Mucosa of descending colon (tissue), 3 donors: ENCODE data around the gene PA2G4. TPM values are rescaled to one million over a fixed set of nuclear protein-coding genes. Genes with fewer than 3 reads are reported as not detected.

ENCODE experiments used
- ATAC-seq: fragments of 200-7000 bp; cut with Tn5 transposase; one replicate; pipeline ENCODE4 v1.9.1; 2020; ENCODE audit warnings: mild to moderate bottlenecking, moderate library complexity
- DNase-seq, 3 donors: peaks; one replicate each; pipeline ENCODE4 v3.0.0-alpha.2; 2020
- H3K36me3 ChIP-seq: fragments of 200-600 bp; one replicate; pipeline ENCODE4 v1.8.0; 2021; ENCODE audit warnings: low read depth, mild to moderate bottlenecking
- H3K4me1 ChIP-seq: fragments of 200-600 bp; one replicate; pipeline ENCODE4 v1.8.0; 2021; ENCODE audit warnings: low read depth, mild to moderate bottlenecking
- H3K4me3 ChIP-seq: fragments of 200-600 bp; one replicate; pipeline ENCODE4 v1.8.0; 2021; ENCODE audit warnings: mild to moderate bottlenecking
- H3K9me3 ChIP-seq: fragments of 200-600 bp; one replicate; pipeline ENCODE4 v1.8.0; 2021; ENCODE audit warnings: mild to moderate bottlenecking
- intact Hi-C, 2 donors: fragments of 100-400 bp; cut with DNase I in 1 of 2; cut with micrococcal nuclease in 1 of 2; formaldehyde crosslinking; loops; one replicate each; pipeline versions ENCODE4 v1.11.0 to v1.11.1; 2022; cut with DNase I, micrococcal nuclease
- total RNA-seq, 3 donors: library from RNA; stranded (reverse); fragmentation: NEBNext Ultra II Directional in 2 of 3; extraction: Animal tissue kit (Norgen Biotek cat#: 25700) in 2 of 3; gene quantifications; one replicate each; pipeline versions ENCODE4 v1.2.1 to v1.2.4, GENCODE V29; 2021 to 2023
- TF ChIP-seq, protein P1 (sequence below): fragments of 200-600 bp; IDR thresholded peaks from one replicate; pipeline ENCODE4 v1.8.0; 2022; ENCODE audit warnings: antibody characterized with exemption, mild to moderate bottlenecking
- donor health status: DM: no; HTN: no; CAD: no; lungs with moderate emphysema.
- donor health status: DM: no; HTN: no; CAD: no.
- donor health status: DM: no; HTN: yes; CAD: no.

PA2G4 gene
- total RNA-seq, 3 donors from 2014 or later: 61.7 to 94.9 (median 90.3) TPM

DNA sequence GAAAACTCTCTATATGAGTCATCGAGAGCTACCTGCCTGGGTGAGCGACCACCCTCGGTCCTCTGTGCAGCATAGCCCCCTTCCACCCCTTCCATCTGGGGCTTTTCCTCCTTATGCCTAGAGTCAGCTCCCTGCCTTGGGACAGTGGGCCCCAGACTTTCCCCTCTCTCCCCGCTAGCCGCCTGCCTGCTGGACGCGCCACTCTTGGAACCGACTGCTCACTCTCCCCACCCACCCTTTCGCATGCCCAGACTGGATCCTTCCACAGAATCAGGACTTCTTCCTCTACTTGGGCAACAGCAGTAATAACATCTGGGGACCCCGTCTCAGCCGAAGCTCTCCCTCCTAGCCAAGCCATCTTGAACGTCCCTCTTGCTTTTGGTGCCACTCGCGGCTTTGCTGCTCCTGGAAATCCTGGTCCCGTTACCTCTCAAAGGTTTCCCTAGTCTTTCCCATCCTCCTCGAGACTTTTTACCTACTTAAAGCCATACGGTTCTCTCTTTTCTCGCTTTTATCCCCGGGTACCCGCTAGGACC lies 24.4 kb downstream of the PA2G4 start:
- Histone ChIP-seq H3K4me1 (peaks cover 22% of the 10 kb centered on the region), H3K36me3 (peaks cover 5% of the 10 kb centered on the region), H3K9me3 (no peaks in the 10 kb centered on the region), H3K4me3 (peak overlapping the region; percentile 49)
- ATAC-seq: peak; percentile 3
- TF ChIP-seq, protein P1, sequence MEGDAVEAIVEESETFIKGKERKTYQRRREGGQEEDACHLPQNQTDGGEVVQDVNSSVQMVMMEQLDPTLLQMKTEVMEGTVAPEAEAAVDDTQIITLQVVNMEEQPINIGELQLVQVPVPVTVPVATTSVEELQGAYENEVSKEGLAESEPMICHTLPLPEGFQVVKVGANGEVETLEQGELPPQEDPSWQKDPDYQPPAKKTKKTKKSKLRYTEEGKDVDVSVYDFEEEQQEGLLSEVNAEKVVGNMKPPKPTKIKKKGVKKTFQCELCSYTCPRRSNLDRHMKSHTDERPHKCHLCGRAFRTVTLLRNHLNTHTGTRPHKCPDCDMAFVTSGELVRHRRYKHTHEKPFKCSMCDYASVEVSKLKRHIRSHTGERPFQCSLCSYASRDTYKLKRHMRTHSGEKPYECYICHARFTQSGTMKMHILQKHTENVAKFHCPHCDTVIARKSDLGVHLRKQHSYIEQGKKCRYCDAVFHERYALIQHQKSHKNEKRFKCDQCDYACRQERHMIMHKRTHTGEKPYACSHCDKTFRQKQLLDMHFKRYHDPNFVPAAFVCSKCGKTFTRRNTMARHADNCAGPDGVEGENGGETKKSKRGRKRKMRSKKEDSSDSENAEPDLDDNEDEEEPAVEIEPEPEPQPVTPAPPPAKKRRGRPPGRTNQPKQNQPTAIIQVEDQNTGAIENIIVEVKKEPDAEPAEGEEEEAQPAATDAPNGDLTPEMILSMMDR: no peak
- peak; percentile 41 to 66 (median 65) for DNase-seq
- intact Hi-C loops: loop anchor here in 1 of 2 donors (10.0 kb wide), 1 partner anchor 56 kb away; the partner anchor contains the start of gene SMARCC2

DNA sequence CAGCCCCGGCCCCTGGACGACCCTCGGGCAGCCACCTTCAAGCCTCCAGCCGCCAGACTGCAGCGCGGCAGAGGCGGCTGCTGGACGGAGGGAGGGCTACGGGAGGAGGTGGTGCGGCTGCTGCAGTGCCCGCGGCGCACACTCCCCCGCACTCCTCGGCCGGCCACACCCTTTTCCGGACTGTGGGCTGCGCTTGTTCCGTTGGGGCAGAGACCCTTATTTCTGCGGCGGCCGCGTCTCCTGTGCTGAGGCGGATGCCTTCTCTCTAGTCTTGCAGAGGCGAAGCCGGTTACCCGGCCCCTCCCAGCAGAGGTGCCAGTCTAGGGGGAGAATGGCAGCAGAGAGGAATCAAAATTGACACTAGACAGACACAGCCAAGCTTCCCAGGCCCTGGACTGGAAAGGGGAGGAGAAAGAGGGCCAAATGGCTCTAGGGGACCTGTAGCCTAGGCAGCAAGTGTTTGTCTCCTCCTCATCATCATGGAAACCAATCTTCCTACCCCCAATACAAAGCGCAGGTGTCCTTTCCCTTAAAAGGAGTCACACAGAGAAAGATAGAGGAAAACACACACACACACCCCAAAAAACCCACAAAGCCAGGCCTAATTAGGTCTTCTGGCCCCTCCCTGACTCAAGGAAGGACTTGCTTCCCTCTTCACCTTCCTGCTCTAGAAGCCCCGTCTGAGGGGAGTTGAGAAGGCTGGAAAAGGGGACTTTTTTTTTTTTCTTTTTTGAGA lies 25.0 kb downstream of the PA2G4 start:
- TF ChIP-seq, protein P1: no peak
- peaks cover 5% of the 10 kb centered on the region for H3K36me3 ChIP-seq
- H3K9me3 ChIP-seq: no peaks in the 10 kb centered on the region
- H3K4me3 ChIP-seq: peak overlapping the region; percentile 49
- peaks cover 22% of the 10 kb centered on the region for H3K4me1 ChIP-seq
- intact Hi-C loops: loop anchor here in 1 of 2 donors (10.0 kb wide), 1 partner anchor 55 kb away; the partner anchor contains the start of gene SMARCC2
- peak; percentile 73 to 92 (median 82) for DNase-seq
- ATAC-seq: peak; percentile 48

DNA sequence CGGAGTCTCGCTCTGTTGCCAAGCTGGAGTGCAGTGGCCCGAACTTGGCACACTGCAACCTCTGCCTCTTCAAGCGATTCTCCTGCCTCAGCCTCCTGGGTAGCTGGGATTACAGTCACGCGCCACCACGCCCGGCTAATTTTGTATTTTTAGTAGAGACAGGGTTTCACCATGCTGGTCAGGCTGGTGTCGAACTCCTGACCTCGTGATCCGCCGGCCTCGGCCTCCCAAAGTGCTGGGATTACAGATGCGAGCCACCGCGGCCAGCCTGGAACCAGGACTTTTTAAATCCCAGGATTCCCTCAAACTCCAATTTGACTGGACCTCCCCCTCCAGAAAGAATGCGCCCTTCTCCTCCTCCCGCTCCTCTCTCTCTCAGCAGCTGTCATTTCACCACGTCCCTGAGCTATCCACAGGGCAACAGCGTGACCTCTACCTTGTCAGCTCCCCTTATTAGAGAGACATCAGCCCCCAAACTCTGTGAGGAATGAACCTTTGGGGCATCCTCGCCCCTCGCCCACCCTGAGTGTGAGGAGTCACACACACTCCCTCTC lies 25.7 kb downstream of the PA2G4 start:
- TF ChIP-seq, protein P1: no peak
- no peak overlapping the region for H3K4me3 ChIP-seq
- peaks cover 5% of the 10 kb centered on the region for H3K36me3 ChIP-seq
- DNase-seq (peak in 2 of 3 donors; percentile 43 to 52), ATAC-seq (no peak)
- H3K4me1 ChIP-seq: peaks cover 22% of the 10 kb centered on the region
- intact Hi-C loops: loop anchor here in 1 of 2 donors (10.0 kb wide), 1 partner anchor 55 kb away; the partner anchor contains the start of gene SMARCC2
- no peaks in the 10 kb centered on the region for H3K9me3 ChIP-seq

DNA sequence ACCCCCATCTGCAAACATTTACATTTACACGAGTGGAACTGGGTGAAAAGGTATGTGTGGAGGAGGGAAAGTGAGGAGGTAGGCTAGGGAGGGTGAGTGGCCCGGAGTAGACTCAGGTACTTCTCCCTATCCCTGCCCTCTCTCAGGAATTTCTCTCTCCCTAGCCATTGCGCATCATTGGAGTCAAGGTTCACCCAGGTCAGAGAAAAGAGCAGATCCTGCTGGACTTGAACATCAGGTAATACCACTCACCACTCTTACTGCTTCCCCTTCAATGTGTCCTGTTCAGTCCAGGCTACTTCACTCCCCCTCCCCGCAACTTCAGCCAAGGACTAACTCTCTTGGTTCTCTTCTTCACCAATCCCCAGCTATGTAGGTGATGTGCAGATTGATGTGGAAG lies 26.5 kb downstream of the PA2G4 start:
- DNase-seq (no peak), ATAC-seq (no peak)
- intact Hi-C loops: no loop called here
- Histone ChIP-seq H3K4me1 (peaks cover 22% of the 10 kb centered on the region), H3K36me3 (peaks cover 5% of the 10 kb centered on the region), H3K9me3 (no peaks in the 10 kb centered on the region), H3K4me3 (no peak overlapping the region)
- TF ChIP-seq, protein P1: no peak

DNA sequence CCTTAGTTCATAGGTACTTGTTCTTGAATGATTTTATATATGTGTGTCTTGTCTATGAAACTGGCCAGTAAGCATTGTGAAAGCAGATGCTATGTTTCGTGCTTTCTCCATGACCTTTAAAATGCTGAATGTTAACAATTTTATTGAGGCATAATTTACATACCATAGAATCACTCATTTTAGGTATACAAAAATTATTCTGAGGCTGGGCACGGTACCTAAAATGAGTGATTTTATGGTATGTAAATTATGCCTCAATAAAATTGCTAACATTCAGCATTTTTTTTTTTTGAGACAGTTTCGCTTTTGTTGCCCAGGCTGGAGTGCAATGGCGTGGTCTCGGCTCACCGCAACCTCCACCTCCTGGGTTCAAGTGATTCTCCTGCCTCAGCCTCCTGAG lies 30.5 kb downstream of the PA2G4 start:
- Histone ChIP-seq H3K4me1 (peaks cover 3% of the 10 kb centered on the region), H3K36me3 (peaks cover 4% of the 10 kb centered on the region), H3K4me3 (no peak overlapping the region), H3K9me3 (no peaks in the 10 kb centered on the region)
- ATAC-seq (no peak), DNase-seq (no peak)
- intact Hi-C loops: no loop called here
- TF ChIP-seq, protein P1: no peak
